K562 (cell line): Measurements from ENCODE around the gene DEGS2. TPM values are rescaled to one million over a fixed set of nuclear protein-coding genes. Genes with fewer than 3 reads are reported as not detected.
A peak's percentile ranks its signal among the peaks of the same experiment; 100 is the strongest.

Source experiments
- E2F3 ChIP-seq: fragments of 250-450 bp; sonication (Bioruptor Pico); IDR thresholded peaks from 2 replicates; pipeline ENCODE4 v1.4.0; 2020; ENCODE audit warnings: mild to moderate bottlenecking
- ELF1 ChIP-seq: fragments of 200-800 bp; sonication (Bioruptor generic); IDR thresholded peaks from 2 replicates; pipeline ENCODE4 v1.6.1; 2016; ENCODE audit warnings: missing genetic modification characterization, missing compliant biosample characterization
- GABPB1 ChIP-seq: sonication (generic); formaldehyde crosslinking; IDR thresholded peaks from 2 replicates; pipeline ENCODE4 v1.8.0; 2022; ENCODE audit warnings: mild to moderate bottlenecking, missing genetic modification reagents
- HLTF ChIP-seq: fragments of 450-650 bp; IDR thresholded peaks from 2 replicates; pipeline ENCODE4 v1.6.1; 2016
- HOXB6 ChIP-seq: fragments of 250-450 bp; sonication (Bioruptor Pico); IDR thresholded peaks from 2 replicates; pipeline ENCODE4 v1.5.1; 2022; ENCODE audit warnings: mild to moderate bottlenecking, borderline replicate concordance
- JUNB ChIP-seq: fragments of 450-650 bp; formaldehyde crosslinking; conservative IDR thresholded peaks from 2 replicates; pipeline ENCODE4 v1.4.0; 2020; ENCODE audit warnings: mild to moderate bottlenecking
- POLR2AphosphoS5 ChIP-seq: IDR thresholded peaks from 2 replicates; pipeline ENCODE4 v1.6.1; 2011; ENCODE audit warnings: mild to moderate bottlenecking, low read depth, low read length, moderate library complexity; ENCODE audit not compliant: control insufficient read depth, insufficient read depth
- SMC3 ChIP-seq: conservative IDR thresholded peaks from 2 replicates; pipeline ENCODE4 v1.6.1; 2011; ENCODE audit warnings: low read depth, low read length, improper control_type of control experiment; ENCODE audit not compliant: insufficient read depth
- TARDBP ChIP-seq: fragments of 450-650 bp; IDR thresholded peaks from 2 replicates; pipeline ENCODE4 v1.6.1; 2016
- ZC3H11A ChIP-seq: IDR thresholded peaks from 2 replicates; pipeline ENCODE4 v1.6.1; 2012; ENCODE audit warnings: low read depth, low read length, improper control_type of control experiment
- ZNF445 ChIP-seq: fragments of 250-450 bp; sonication (Bioruptor Pico); IDR thresholded peaks from 2 replicates; pipeline ENCODE4 v1.4.0; 2020; ENCODE audit warnings: low read depth, mild to moderate bottlenecking, moderate library complexity
- ZNF707 ChIP-seq: fragments of 250-450 bp; sonication (Bioruptor Pico); conservative IDR thresholded peaks from 2 replicates; pipeline ENCODE4 v1.8.0; 2022; ENCODE audit warnings: inconsistent platforms, mild to moderate bottlenecking, moderate library complexity
- polyA plus RNA-seq, 8 experiments: library from polyadenylated mRNA; depleted of rRNA in 4 of 8; stranded (reverse) in 5 of 8; unstranded in 3 of 8; fragments of >200 nt; fragmentation: Nextera tagmentation in 2 of 8; fragmentation: Illumina TruSeq in 1 of 8; extraction: Ambion mirVana in 2 of 8; extraction: Trizol in 1 of 8; gene quantifications; 2 replicates each; pipeline versions ENCODE4 v1.2.1 to v1.2.3, GENCODE V29; 2011 to 2014; ENCODE audit warnings: inconsistent platforms in 1 of 8, missing spikeins in 1 of 8
- total RNA-seq, 7 experiments: library from RNA; depleted of rRNA in 6 of 7; stranded (reverse); fragments of >200 nt in 6 of 7; fragmentation: Illumina TruSeq in 2 of 7; extraction: Trizol in 2 of 7; gene quantifications; 2 replicates each; pipeline versions ENCODE4 v1.2.1 to v1.2.3, GENCODE V29; 2011 to 2021; ENCODE audit warnings: low replicate concordance in 1 of 7
- TF ChIP-seq, protein P1 (sequence below): sonication (generic); formaldehyde crosslinking; IDR thresholded peaks from 2 replicates; pipeline ENCODE4 v1.8.0; 2022; ENCODE audit warnings: missing genetic modification reagents, mild to moderate bottlenecking, moderate library complexity, borderline replicate concordance
- TF ChIP-seq, protein P2 (sequence below), 2 experiments: fragments of 450-650 bp; conservative IDR thresholded peaks; 2 replicates each; pipeline ENCODE4 v1.6.1; 2017; ENCODE audit warnings: mild to moderate bottlenecking in 2 of 2, moderate library complexity in 2 of 2
- TF ChIP-seq, protein P3 (sequence below): fragments of 250-450 bp; sonication (Bioruptor Pico); IDR thresholded peaks from 2 replicates; pipeline ENCODE4 v1.8.0; 2022; ENCODE audit warnings: moderate library complexity, mild to moderate bottlenecking, inconsistent platforms
- TF ChIP-seq, protein P4 (sequence below): sonication (generic); formaldehyde crosslinking; IDR thresholded peaks from 2 replicates; pipeline ENCODE4 v1.4.0; 2020; ENCODE audit warnings: mild to moderate bottlenecking, missing genetic modification reagents
- TF ChIP-seq, protein P5 (sequence below): fragments of 250-450 bp; sonication (Bioruptor Pico); IDR thresholded peaks from 2 replicates; pipeline ENCODE4 v1.5.0; 2021
- TF ChIP-seq, protein P6 (sequence below): fragments of 450-650 bp; formaldehyde crosslinking; IDR thresholded peaks from 2 replicates; pipeline ENCODE4 v1.4.0; 2022; ENCODE audit warnings: missing genetic modification characterization

Gene DEGS2
- total and polyA plus RNA-seq, 9 of the 15 experiments (the other 6 are each of a cell fraction or from before 2014, with no cell fraction given): 0.22 to 2.9 (median 0.70) TPM

DNA sequence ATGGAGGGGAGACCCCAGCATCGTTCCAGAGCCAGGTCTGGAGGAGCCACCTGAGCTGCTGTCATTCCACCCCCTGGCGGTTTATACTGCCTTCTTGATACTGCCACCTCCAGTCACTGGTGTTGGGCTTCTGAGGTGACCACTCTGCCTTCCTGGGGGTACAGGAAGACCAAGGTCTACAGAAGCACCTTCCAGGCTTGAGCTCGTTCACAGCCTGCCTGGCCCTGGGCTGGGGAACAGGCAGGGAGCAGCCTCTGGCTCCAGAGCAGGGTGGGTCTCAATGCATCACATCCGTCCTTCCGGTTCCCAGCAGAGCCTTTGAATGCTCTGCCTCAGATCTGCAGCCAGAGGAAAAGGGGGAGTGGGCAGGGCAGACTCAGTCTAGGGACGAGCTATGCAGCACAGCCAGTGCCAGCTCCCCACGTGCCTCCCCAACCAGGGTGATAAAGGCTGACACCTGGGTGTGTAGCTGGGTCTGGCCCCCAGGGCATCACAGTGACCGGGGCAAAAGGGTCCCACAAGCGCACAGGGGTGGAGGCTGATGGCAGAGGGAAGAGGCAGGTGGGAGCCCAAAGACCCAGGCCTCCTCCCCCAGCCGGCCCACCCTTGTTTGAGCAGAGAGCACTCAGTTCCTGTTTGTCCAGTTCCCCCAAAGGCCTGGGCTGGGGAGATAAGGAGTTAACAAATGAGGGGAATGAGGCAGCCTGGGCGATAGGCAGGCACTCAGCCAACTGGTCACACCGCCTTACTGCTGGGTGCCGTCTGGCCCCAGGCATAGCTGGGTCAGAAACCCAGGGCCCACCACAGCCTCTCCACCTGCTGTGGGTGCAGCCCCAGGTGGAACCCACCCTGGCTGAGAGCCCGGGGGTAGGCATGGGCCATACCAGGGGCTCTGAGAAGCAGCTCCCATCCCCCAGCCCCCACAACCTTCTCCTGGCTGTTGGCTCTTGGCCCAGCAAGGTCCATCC lies 17.1 kb downstream of the DEGS2 start (continued):
- TF ChIP-seq, protein P1, sequence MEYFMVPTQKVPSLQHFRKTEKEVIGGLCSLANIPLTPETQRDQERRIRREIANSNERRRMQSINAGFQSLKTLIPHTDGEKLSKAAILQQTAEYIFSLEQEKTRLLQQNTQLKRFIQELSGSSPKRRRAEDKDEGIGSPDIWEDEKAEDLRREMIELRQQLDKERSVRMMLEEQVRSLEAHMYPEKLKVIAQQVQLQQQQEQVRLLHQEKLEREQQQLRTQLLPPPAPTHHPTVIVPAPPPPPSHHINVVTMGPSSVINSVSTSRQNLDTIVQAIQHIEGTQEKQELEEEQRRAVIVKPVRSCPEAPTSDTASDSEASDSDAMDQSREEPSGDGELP (CRISPR knock-in tag): peak; percentile 74
- peak; percentile 85 for TF ChIP-seq POLR2AphosphoS5
- TF ChIP-seq E2F3 (CRISPR knock-in tag): no peak
- no peak for TF ChIP-seq HOXB6 (CRISPR knock-in tag)
- TF ChIP-seq ELF1 (tag): peak; percentile 56; the same call in 1 of the 2 replicates
- TF ChIP-seq ZNF445 (CRISPR knock-in tag): no peak
- TF ChIP-seq JUNB (CRISPR knock-in tag): no peak
- no peak for TF ChIP-seq HLTF
- TF ChIP-seq ZNF707 (CRISPR knock-in tag): no peak
- TF ChIP-seq TARDBP: no peak
- TF ChIP-seq, protein P2, sequence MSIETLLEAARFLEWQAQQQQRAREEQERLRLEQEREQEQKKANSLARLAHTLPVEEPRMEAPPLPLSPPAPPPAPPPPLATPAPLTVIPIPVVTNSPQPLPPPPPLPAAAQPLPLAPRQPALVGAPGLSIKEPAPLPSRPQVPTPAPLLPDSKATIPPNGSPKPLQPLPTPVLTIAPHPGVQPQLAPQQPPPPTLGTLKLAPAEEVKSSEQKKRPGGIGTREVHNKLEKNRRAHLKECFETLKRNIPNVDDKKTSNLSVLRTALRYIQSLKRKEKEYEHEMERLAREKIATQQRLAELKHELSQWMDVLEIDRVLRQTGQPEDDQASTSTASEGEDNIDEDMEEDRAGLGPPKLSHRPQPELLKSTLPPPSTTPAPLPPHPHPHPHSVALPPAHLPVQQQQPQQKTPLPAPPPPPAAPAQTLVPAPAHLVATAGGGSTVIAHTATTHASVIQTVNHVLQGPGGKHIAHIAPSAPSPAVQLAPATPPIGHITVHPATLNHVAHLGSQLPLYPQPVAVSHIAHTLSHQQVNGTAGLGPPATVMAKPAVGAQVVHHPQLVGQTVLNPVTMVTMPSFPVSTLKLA (conservative IDR thresholded peaks at IDR 0.05): peak; percentile 78 to 87
- TF ChIP-seq, protein P3, sequence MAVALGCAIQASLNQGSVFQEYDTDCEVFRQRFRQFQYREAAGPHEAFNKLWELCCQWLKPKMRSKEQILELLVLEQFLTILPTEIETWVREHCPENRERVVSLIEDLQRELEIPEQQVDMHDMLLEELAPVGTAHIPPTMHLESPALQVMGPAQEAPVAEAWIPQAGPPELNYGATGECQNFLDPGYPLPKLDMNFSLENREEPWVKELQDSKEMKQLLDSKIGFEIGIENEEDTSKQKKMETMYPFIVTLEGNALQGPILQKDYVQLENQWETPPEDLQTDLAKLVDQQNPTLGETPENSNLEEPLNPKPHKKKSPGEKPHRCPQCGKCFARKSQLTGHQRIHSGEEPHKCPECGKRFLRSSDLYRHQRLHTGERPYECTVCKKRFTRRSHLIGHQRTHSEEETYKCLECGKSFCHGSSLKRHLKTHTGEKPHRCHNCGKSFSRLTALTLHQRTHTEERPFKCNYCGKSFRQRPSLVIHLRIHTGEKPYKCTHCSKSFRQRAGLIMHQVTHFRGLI (CRISPR knock-in tag): no peak
- TF ChIP-seq ZC3H11A: no peak
- TF ChIP-seq, protein P4, sequence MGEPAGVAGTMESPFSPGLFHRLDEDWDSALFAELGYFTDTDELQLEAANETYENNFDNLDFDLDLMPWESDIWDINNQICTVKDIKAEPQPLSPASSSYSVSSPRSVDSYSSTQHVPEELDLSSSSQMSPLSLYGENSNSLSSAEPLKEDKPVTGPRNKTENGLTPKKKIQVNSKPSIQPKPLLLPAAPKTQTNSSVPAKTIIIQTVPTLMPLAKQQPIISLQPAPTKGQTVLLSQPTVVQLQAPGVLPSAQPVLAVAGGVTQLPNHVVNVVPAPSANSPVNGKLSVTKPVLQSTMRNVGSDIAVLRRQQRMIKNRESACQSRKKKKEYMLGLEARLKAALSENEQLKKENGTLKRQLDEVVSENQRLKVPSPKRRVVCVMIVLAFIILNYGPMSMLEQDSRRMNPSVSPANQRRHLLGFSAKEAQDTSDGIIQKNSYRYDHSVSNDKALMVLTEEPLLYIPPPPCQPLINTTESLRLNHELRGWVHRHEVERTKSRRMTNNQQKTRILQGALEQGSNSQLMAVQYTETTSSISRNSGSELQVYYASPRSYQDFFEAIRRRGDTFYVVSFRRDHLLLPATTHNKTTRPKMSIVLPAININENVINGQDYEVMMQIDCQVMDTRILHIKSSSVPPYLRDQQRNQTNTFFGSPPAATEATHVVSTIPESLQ (CRISPR knock-in tag): no peak
- TF ChIP-seq, protein P5, sequence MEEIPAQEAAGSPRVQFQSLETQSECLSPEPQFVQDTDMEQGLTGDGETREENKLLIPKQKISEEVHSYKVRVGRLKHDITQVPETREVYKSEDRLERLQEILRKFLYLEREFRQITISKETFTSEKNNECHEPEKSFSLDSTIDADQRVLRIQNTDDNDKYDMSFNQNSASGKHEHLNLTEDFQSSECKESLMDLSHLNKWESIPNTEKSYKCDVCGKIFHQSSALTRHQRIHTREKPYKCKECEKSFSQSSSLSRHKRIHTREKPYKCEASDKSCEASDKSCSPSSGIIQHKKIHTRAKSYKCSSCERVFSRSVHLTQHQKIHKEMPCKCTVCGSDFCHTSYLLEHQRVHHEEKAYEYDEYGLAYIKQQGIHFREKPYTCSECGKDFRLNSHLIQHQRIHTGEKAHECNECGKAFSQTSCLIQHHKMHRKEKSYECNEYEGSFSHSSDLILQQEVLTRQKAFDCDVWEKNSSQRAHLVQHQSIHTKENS (CRISPR knock-in tag): no peak
- TF ChIP-seq, protein P6, sequence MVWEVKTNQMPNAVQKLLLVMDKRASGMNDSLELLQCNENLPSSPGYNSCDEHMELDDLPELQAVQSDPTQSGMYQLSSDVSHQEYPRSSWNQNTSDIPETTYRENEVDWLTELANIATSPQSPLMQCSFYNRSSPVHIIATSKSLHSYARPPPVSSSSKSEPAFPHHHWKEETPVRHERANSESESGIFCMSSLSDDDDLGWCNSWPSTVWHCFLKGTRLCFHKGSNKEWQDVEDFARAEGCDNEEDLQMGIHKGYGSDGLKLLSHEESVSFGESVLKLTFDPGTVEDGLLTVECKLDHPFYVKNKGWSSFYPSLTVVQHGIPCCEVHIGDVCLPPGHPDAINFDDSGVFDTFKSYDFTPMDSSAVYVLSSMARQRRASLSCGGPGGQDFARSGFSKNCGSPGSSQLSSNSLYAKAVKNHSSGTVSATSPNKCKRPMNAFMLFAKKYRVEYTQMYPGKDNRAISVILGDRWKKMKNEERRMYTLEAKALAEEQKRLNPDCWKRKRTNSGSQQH: no peak
- no peak for TF ChIP-seq SMC3
- peak; percentile 59; the same call in 1 of the 2 replicates for TF ChIP-seq GABPB1 (CRISPR knock-in tag)
